HEK293 (cell line): ENCODE data around the gene C2orf81.

Experiments
- BCL6B ChIP-seq: fragments of 450-650 bp; formaldehyde crosslinking; IDR thresholded peaks from 2 replicates; pipeline ENCODE4 v1.5.1; 2017; ENCODE audit warnings: missing biosample characterization, missing genetic modification characterization
- GLI2 ChIP-seq: fragments of 450-650 bp; formaldehyde crosslinking; IDR thresholded peaks from 2 replicates; pipeline ENCODE4; 2017; ENCODE audit warnings: missing biosample characterization, missing genetic modification characterization, low read depth, borderline replicate concordance
- MEIS1 ChIP-seq: sonication (generic); formaldehyde crosslinking; IDR thresholded peaks from 2 replicates; pipeline ENCODE4 v1.8.1; 2022; ENCODE audit warnings: missing genetic modification reagents, mild to moderate bottlenecking, borderline replicate concordance
- OSR2 ChIP-seq: fragments of 450-650 bp; formaldehyde crosslinking; IDR thresholded peaks from 2 replicates; pipeline ENCODE4 v1.5.1; 2016; ENCODE audit warnings: missing biosample characterization, missing genetic modification characterization
- SALL2 ChIP-seq: fragments of 450-650 bp; formaldehyde crosslinking; IDR thresholded peaks from 2 replicates; pipeline ENCODE4 v1.5.0; 2017; ENCODE audit warnings: missing biosample characterization, mild to moderate bottlenecking, missing genetic modification characterization, borderline replicate concordance
- SP2 ChIP-seq: fragments of 450-650 bp; formaldehyde crosslinking; IDR thresholded peaks from 2 replicates; pipeline ENCODE4 v1.5.1; 2016; ENCODE audit warnings: missing biosample characterization, missing genetic modification characterization
- YY1 ChIP-seq: fragments of 450-650 bp; formaldehyde crosslinking; IDR thresholded peaks from 2 replicates; pipeline ENCODE4 v1.5.1; 2018; ENCODE audit warnings: missing biosample characterization, missing genetic modification characterization
- ZBTB48 ChIP-seq: fragments of 450-650 bp; formaldehyde crosslinking; IDR thresholded peaks from 2 replicates; pipeline ENCODE4 v1.5.1; 2016; ENCODE audit warnings: missing biosample characterization, missing genetic modification characterization
- ZEB2 ChIP-seq: fragments of 450-650 bp; formaldehyde crosslinking; IDR thresholded peaks from 2 replicates; pipeline ENCODE4 v1.5.1; 2016; ENCODE audit warnings: missing biosample characterization, missing genetic modification characterization
- ZFP3 ChIP-seq: fragments of 450-650 bp; formaldehyde crosslinking; IDR thresholded peaks from 2 replicates; pipeline ENCODE4 v1.5.1; 2016; ENCODE audit warnings: low read depth, missing biosample characterization, missing genetic modification characterization
- ZNF132 ChIP-seq: fragments of 450-650 bp; formaldehyde crosslinking; IDR thresholded peaks from 2 replicates; pipeline ENCODE4 v1.5.1; 2017; ENCODE audit warnings: missing biosample characterization, missing genetic modification characterization, borderline replicate concordance
- ZNF280C ChIP-seq: fragments of 450-650 bp; formaldehyde crosslinking; IDR thresholded peaks from 2 replicates; pipeline ENCODE4 v1.5.1; 2016; ENCODE audit warnings: missing biosample characterization, missing genetic modification characterization
- ZNF350 ChIP-seq: fragments of 450-650 bp; formaldehyde crosslinking; IDR thresholded peaks from 2 replicates; pipeline ENCODE4 v1.5.0; 2017; ENCODE audit warnings: missing biosample characterization, mild to moderate bottlenecking, missing genetic modification characterization
- ZNF37A ChIP-seq: fragments of 450-650 bp; IDR thresholded peaks from 2 replicates; pipeline ENCODE4 v1.5.1; 2018; ENCODE audit warnings: missing biosample characterization, missing genetic modification characterization
- ZNF473 ChIP-seq: fragments of 450-650 bp; formaldehyde crosslinking; IDR thresholded peaks from 2 replicates; pipeline ENCODE4 v1.5.1; 2017; ENCODE audit warnings: missing biosample characterization, missing genetic modification characterization
- ZNF501 ChIP-seq: fragments of 450-650 bp; formaldehyde crosslinking; IDR thresholded peaks from 2 replicates; pipeline ENCODE4 v1.5.1; 2016; ENCODE audit warnings: missing biosample characterization, missing genetic modification characterization
- ZNF529 ChIP-seq: fragments of 450-650 bp; formaldehyde crosslinking; IDR thresholded peaks from 2 replicates; pipeline ENCODE4 v1.5.1; 2017; ENCODE audit warnings: missing genetic modification characterization, missing biosample characterization; ENCODE audit not compliant: insufficient replicate concordance
- ZNF544 ChIP-seq: fragments of 450-650 bp; formaldehyde crosslinking; IDR thresholded peaks from 2 replicates; pipeline ENCODE4 v1.5.0; 2017; ENCODE audit warnings: missing biosample characterization, missing genetic modification characterization
- ZNF580 ChIP-seq: fragments of 450-650 bp; formaldehyde crosslinking; IDR thresholded peaks from 2 replicates; pipeline ENCODE4 v1.5.1; 2016; ENCODE audit warnings: missing biosample characterization, missing genetic modification characterization
- ZNF596 ChIP-seq: fragments of 450-650 bp; IDR thresholded peaks from 2 replicates; pipeline ENCODE4 v1.5.0; 2018; ENCODE audit warnings: missing biosample characterization, mild to moderate bottlenecking, missing genetic modification characterization, moderate library complexity
- ZNF626 ChIP-seq: fragments of 450-650 bp; sonication (Bioruptor Pico); formaldehyde crosslinking; IDR thresholded peaks from 2 replicates; pipeline ENCODE4 v1.5.1; 2018; ENCODE audit warnings: missing biosample characterization, missing genetic modification characterization, inconsistent platforms
- ZNF629 ChIP-seq: fragments of 450-650 bp; formaldehyde crosslinking; IDR thresholded peaks from 2 replicates; pipeline ENCODE4 v1.5.1; 2017; ENCODE audit warnings: missing biosample characterization, missing genetic modification characterization
- ZNF639 ChIP-seq: fragments of 450-650 bp; formaldehyde crosslinking; IDR thresholded peaks from 2 replicates; pipeline ENCODE4 v1.5.1; 2016; ENCODE audit warnings: missing biosample characterization, missing genetic modification characterization
- ZNF76 ChIP-seq: fragments of 450-650 bp; formaldehyde crosslinking; IDR thresholded peaks from 2 replicates; pipeline ENCODE4; 2016; ENCODE audit warnings: low read depth, missing biosample characterization, missing genetic modification characterization, borderline replicate concordance
- ZNF791 ChIP-seq: fragments of 450-650 bp; formaldehyde crosslinking; IDR thresholded peaks from 2 replicates; pipeline ENCODE4 v1.5.1; 2016; ENCODE audit warnings: missing biosample characterization, missing genetic modification characterization
- ZNF837 ChIP-seq: fragments of 450-650 bp; formaldehyde crosslinking; IDR thresholded peaks from 2 replicates; pipeline ENCODE4 v1.5.1; 2016; ENCODE audit warnings: missing biosample characterization, missing genetic modification characterization
- ZSCAN23 ChIP-seq: fragments of 450-650 bp; formaldehyde crosslinking; IDR thresholded peaks from 2 replicates; pipeline ENCODE4 v1.5.1; 2016; ENCODE audit warnings: missing biosample characterization, missing genetic modification characterization
- TF ChIP-seq, protein P1 (sequence below): fragments of 450-650 bp; formaldehyde crosslinking; IDR thresholded peaks from 2 replicates; pipeline ENCODE4 v1.5.1; 2016; ENCODE audit warnings: missing biosample characterization, missing genetic modification characterization
- TF ChIP-seq, protein P2 (sequence below): fragments of 450-650 bp; IDR thresholded peaks from 2 replicates; pipeline ENCODE4 v1.5.1; 2018; ENCODE audit warnings: missing biosample characterization, mild to moderate bottlenecking, missing genetic modification characterization
- TF ChIP-seq, protein P3 (sequence below): fragments of 450-650 bp; formaldehyde crosslinking; IDR thresholded peaks from 2 replicates; pipeline ENCODE4 v1.5.1; 2017; ENCODE audit warnings: missing biosample characterization, missing genetic modification characterization

The C2orf81 gene

GRCh38 chr2:74457549-74458131, 36.2 kb upstream of the C2orf81 start (continued):
- TF ChIP-seq ZNF501 (tag by site-specific recombination) (peak; percentile 94), ZBTB48 (tag by site-specific recombination) (peak; percentile 28; the same call in 1 of the 2 replicates), ZNF350 (no peak), ZNF596 (no peak), BCL6B (no peak), ZFP3 (tag by site-specific recombination) (no peak), ZNF626 (tag by site-specific recombination) (no peak), ZNF76 (peak; percentile 58; the same call in 1 of the 2 replicates), ZNF529 (tag by site-specific recombination) (no peak), ZNF280C (tag by site-specific recombination) (no peak), ZSCAN23 (no peak), ZNF629 (peak; percentile 94; the same call in 1 of the 2 replicates), SP2 (no peak), GLI2 (tag by site-specific recombination) (no peak), ZNF544 (no peak), YY1 (tag by site-specific recombination) (no peak; the same call in 1 of the 2 replicates), ZNF580 (tag by site-specific recombination) (no peak), ZNF37A (tag by site-specific recombination) (no peak), ZNF473 (tag by site-specific recombination) (no peak), MEIS1 (CRISPR knock-in tag) (no peak), ZNF837 (tag by site-specific recombination) (no peak), OSR2 (peak; percentile 26; the same call in 1 of the 2 replicates), ZNF791 (tag by site-specific recombination) (no peak), ZNF132 (tag by site-specific recombination) (no peak), SALL2 (tag by site-specific recombination) (no peak), ZEB2 (tag by site-specific recombination) (peak; percentile 84), ZNF639 (tag by site-specific recombination) (0 out of 2 replicates have a peak, but pooled peaks have one; percentile 21)
- TF ChIP-seq, protein P1, sequence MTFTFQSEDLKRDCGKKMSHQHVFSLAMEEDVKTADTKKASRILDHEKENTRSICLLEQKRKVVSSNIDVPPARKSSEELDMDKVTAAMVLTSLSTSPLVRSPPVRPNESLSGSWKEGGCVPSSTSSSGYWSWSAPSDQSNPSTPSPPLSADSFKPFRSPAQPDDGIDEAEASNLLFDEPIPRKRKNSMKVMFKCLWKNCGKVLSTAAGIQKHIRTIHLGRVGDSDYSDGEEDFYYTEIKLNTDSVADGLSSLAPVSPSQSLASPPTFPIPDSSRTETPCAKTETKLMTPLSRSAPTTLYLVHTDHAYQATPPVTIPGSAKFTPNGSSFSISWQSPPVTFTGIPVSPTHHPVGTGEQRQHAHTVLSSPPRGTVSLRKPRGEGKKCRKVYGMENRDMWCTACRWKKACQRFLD (tag by site-specific recombination) = no peak
- TF ChIP-seq, protein P2, sequence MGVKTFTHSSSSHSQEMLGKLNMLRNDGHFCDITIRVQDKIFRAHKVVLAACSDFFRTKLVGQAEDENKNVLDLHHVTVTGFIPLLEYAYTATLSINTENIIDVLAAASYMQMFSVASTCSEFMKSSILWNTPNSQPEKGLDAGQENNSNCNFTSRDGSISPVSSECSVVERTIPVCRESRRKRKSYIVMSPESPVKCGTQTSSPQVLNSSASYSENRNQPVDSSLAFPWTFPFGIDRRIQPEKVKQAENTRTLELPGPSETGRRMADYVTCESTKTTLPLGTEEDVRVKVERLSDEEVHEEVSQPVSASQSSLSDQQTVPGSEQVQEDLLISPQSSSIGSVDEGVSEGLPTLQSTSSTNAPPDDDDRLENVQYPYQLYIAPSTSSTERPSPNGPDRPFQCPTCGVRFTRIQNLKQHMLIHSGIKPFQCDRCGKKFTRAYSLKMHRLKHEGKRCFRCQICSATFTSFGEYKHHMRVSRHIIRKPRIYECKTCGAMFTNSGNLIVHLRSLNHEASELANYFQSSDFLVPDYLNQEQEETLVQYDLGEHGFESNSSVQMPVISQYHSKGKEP = no peak
- TF ChIP-seq, protein P3, sequence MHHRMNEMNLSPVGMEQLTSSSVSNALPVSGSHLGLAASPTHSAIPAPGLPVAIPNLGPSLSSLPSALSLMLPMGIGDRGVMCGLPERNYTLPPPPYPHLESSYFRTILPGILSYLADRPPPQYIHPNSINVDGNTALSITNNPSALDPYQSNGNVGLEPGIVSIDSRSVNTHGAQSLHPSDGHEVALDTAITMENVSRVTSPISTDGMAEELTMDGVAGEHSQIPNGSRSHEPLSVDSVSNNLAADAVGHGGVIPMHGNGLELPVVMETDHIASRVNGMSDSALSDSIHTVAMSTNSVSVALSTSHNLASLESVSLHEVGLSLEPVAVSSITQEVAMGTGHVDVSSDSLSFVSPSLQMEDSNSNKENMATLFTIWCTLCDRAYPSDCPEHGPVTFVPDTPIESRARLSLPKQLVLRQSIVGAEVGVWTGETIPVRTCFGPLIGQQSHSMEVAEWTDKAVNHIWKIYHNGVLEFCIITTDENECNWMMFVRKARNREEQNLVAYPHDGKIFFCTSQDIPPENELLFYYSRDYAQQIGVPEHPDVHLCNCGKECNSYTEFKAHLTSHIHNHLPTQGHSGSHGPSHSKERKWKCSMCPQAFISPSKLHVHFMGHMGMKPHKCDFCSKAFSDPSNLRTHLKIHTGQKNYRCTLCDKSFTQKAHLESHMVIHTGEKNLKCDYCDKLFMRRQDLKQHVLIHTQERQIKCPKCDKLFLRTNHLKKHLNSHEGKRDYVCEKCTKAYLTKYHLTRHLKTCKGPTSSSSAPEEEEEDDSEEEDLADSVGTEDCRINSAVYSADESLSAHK (tag by site-specific recombination) = peak; percentile 59
